H9 (cell line): ENCODE results near the gene COX6B2. TPM values are rescaled to one million over a fixed set of nuclear protein-coding genes. Genes with fewer than 3 reads are reported as not detected.

ENCODE experiments used
- DNase-seq: peaks from one replicate; pipeline ENCODE4 v3.0.0-alpha.2; 2017
- H2AFZ ChIP-seq: one replicate; pipeline ENCODE4 v1.6.1; 2013; ENCODE audit warnings: mild to moderate bottlenecking, low read length, control low read depth, moderate library complexity
- H2AK5ac ChIP-seq: 2 replicates; pipeline ENCODE4 v1.6.1; 2013; ENCODE audit warnings: low read length, control low read depth, mixed read lengths; ENCODE audit not compliant: insufficient read length
- H2BK120ac ChIP-seq: one replicate; pipeline ENCODE4 v1.6.1; 2013; ENCODE audit warnings: low read depth, mild to moderate bottlenecking, low read length, control low read depth, inconsistent platforms; ENCODE audit not compliant: poor library complexity, severe bottlenecking
- H2BK12ac ChIP-seq: 2 replicates; pipeline ENCODE4 v1.6.1; 2013; ENCODE audit warnings: low read length, control low read depth, mixed read lengths, low read depth; ENCODE audit not compliant: insufficient read length
- H2BK15ac ChIP-seq: 2 replicates; pipeline ENCODE4 v1.6.1; 2013; ENCODE audit warnings: low read depth, low read length, control low read depth
- H2BK20ac ChIP-seq: one replicate; pipeline ENCODE4 v1.6.1; 2013; ENCODE audit warnings: low read depth, mild to moderate bottlenecking, low read length, control low read depth, inconsistent platforms; ENCODE audit not compliant: poor library complexity, severe bottlenecking
- H2BK5ac ChIP-seq: 2 replicates; pipeline ENCODE4 v1.6.1; 2013; ENCODE audit warnings: low read length, control low read depth, mixed read lengths; ENCODE audit not compliant: insufficient read length
- H3K14ac ChIP-seq: 2 replicates; pipeline ENCODE4 v1.6.1; 2013; ENCODE audit warnings: low read length, control low read depth; ENCODE audit not compliant: insufficient read depth
- H3K18ac ChIP-seq: 2 replicates; pipeline ENCODE4 v1.6.1; 2013; ENCODE audit warnings: low read depth, mild to moderate bottlenecking, mixed read lengths, low read length, control low read depth; ENCODE audit not compliant: insufficient read length
- H3K23ac ChIP-seq: 2 replicates; pipeline ENCODE4 v1.6.1; 2013; ENCODE audit warnings: low read length, control low read depth, mixed read lengths, low read depth; ENCODE audit not compliant: insufficient read length
- H3K23me2 ChIP-seq: 2 replicates; pipeline ENCODE4 v1.6.1; 2013; ENCODE audit warnings: low read depth, mild to moderate bottlenecking, mixed read lengths, low read length, control low read depth; ENCODE audit not compliant: insufficient read length, poor library complexity, severe bottlenecking
- H3K27ac ChIP-seq: 2 replicates; pipeline ENCODE4 v1.5.1; 2013; ENCODE audit warnings: low read length, control low read depth, mixed read lengths, low read depth; ENCODE audit not compliant: insufficient read length
- H3K27me3 ChIP-seq: 2 replicates; pipeline ENCODE4 v1.6.1; 2013; ENCODE audit warnings: low read length, control low read depth, inconsistent platforms; ENCODE audit not compliant: insufficient read depth
- H3K4ac ChIP-seq: 2 replicates; pipeline ENCODE4 v1.6.1; 2013; ENCODE audit warnings: low read depth, mild to moderate bottlenecking, control low read depth, inconsistent platforms, low read length, moderate library complexity
- H3K4me1 ChIP-seq: 2 replicates; pipeline ENCODE4 v1.6.1; 2013; ENCODE audit warnings: low read length, control low read depth, inconsistent platforms; ENCODE audit not compliant: insufficient read depth
- H3K4me2 ChIP-seq: 2 replicates; pipeline ENCODE4 v1.6.1; 2013; ENCODE audit warnings: low read length, control low read depth, mixed read lengths; ENCODE audit not compliant: insufficient read length, insufficient read depth
- H3K56ac ChIP-seq: 2 replicates; pipeline ENCODE4 v1.6.1; 2013; ENCODE audit warnings: low read depth, mild to moderate bottlenecking, mixed read lengths, low read length, control low read depth; ENCODE audit not compliant: insufficient read length
- H3K79me1 ChIP-seq: 2 replicates; pipeline ENCODE4 v1.6.1; 2013; ENCODE audit warnings: low read depth, mild to moderate bottlenecking, moderate library complexity, low read length, control low read depth, inconsistent platforms; ENCODE audit not compliant: insufficient read depth, poor library complexity, severe bottlenecking
- H3K79me2 ChIP-seq: 2 replicates; pipeline ENCODE4 v1.6.1; 2013; ENCODE audit warnings: low read length, control low read depth, inconsistent platforms; ENCODE audit not compliant: insufficient read depth
- H3K9ac ChIP-seq: 2 replicates; pipeline ENCODE4 v1.6.1; 2013; ENCODE audit warnings: low read length, control low read depth, mixed read lengths; ENCODE audit not compliant: insufficient read length; ENCODE audit errors: extremely low read depth
- H3K9me3 ChIP-seq: one replicate; pipeline ENCODE4 v1.6.1; 2013; ENCODE audit warnings: low read depth, low read length, inconsistent platforms; ENCODE audit not compliant: control insufficient read depth
- H3T11ph ChIP-seq: one replicate; pipeline ENCODE4 v1.6.1; 2013; ENCODE audit warnings: mild to moderate bottlenecking, low read length, control low read depth, inconsistent platforms
- H4K20me1 ChIP-seq: one replicate; pipeline ENCODE4 v1.6.1; 2013; ENCODE audit not compliant: control insufficient read depth, insufficient read length, insufficient read depth
- H4K5ac ChIP-seq: 2 replicates; pipeline ENCODE4 v1.6.1; 2013; ENCODE audit warnings: low read depth, mild to moderate bottlenecking, mixed read lengths, low read length, control low read depth; ENCODE audit not compliant: insufficient read length
- H4K8ac ChIP-seq: replicated peaks from 2 replicates; pipeline ENCODE4 v1.6.1; 2013; ENCODE audit warnings: low read length, control low read depth, mixed read lengths, low read depth; ENCODE audit not compliant: insufficient read length
- H4K91ac ChIP-seq: 2 replicates; pipeline ENCODE4 v1.6.1; 2013; ENCODE audit warnings: low read depth, mild to moderate bottlenecking, moderate library complexity, mixed read lengths, low read length, control low read depth; ENCODE audit not compliant: insufficient read length
- H3K27ac Mint-ChIP-seq, 3 experiments: 2 replicates in 2 of 3; 3 replicates in 1 of 3; pipeline ENCODE4 v1.8.0; 2020 to 2021; ENCODE audit warnings: mixed read lengths in 3 of 3, mild to moderate bottlenecking in 1 of 3, moderate library complexity in 1 of 3
- H3K27me3 Mint-ChIP-seq: 2 replicates; pipeline ENCODE4 v1.8.0; 2021; ENCODE audit warnings: low read depth, mild to moderate bottlenecking, moderate library complexity, mixed read lengths
- H3K36me3 Mint-ChIP-seq, 3 experiments: 2 replicates in 2 of 3; 3 replicates in 1 of 3; pipeline ENCODE4 v1.8.0; 2020 to 2021; ENCODE audit warnings: low read depth in 3 of 3, mixed read lengths in 3 of 3; ENCODE audit not compliant: insufficient read depth in 1 of 3
- H3K4me1 Mint-ChIP-seq, 2 experiments: 2 replicates each; pipeline ENCODE4 v1.8.0; 2020; ENCODE audit warnings: mixed read lengths in 2 of 2
- H3K4me3 Mint-ChIP-seq, 2 experiments: 2 replicates in 1 of 2; 3 replicates in 1 of 2; pipeline ENCODE4 v1.8.0; 2020 to 2021; ENCODE audit warnings: mild to moderate bottlenecking in 2 of 2, mixed read lengths in 2 of 2, moderate library complexity in 1 of 2
- H3K9me3 Mint-ChIP-seq, 2 experiments: 2 replicates in 1 of 2; 3 replicates in 1 of 2; pipeline ENCODE4 v1.8.0; 2020; ENCODE audit warnings: mild to moderate bottlenecking in 2 of 2, mixed read lengths in 2 of 2, moderate library complexity in 1 of 2
- CTCF ChIP-seq: fragments of 200-600 bp; sonication (generic); conservative IDR thresholded peaks from 3 replicates; pipeline ENCODE4 v1.8.0; 2021; ENCODE audit warnings: antibody characterized with exemption, mild to moderate bottlenecking
- WGBS: extraction: QIAGEN DNeasy Blood & Tissue Kit; methylation state at CpG from one replicate; pipeline ENCODE4 v1.1.7; 2013; ENCODE audit warnings: missing lambda C conversion rate, low lambda C conversion rate, mixed read lengths; ENCODE audit not compliant: insufficient read length; ENCODE audit errors: extremely low coverage; 5-methylcytosine and 5-hydroxymethylcytosine counted together
- total RNA-seq: library from RNA; stranded (reverse); gene quantifications from 2 replicates; pipeline ENCODE4 v1.2.1, GENCODE V29; 2021

The COX6B2 gene
- total RNA-seq, 1 experiment from 2014 or later: 4.0 TPM

GRCh38 chr19:55370305-55370988 lies 15.9 kb upstream of the COX6B2 start, which contains the start of gene IL11:
TSS of gene IL11 (minus strand) at chr19:55370463. CDS start at chr19:55370310, 153 bp downstream.
- no CpG with 5 or more reads among the region's 32 CpGs for WGBS
- no peak within 1 kb of the TSS for H3K4ac ChIP-seq
- H4K8ac ChIP-seq: no peak within 1 kb of the TSS
- DNase-seq: no peak
- H3K27ac Mint-ChIP-seq: peak within 1 kb of the TSS in 1 of 3 experiments; percentile 63; a peak in 2 of 7 replicates
- no peaks in the 10 kb centered on the region for H3K79me2 ChIP-seq
- H3T11ph ChIP-seq: no peak within 1 kb of the TSS
- no peak within 1 kb of the TSS for H3K18ac ChIP-seq
- H4K91ac ChIP-seq: no peak within 1 kb of the TSS
- H3K23ac ChIP-seq: no peak within 1 kb of the TSS
- H2BK15ac ChIP-seq: no peak within 1 kb of the TSS
- no peaks in the 10 kb centered on the region for H3K9me3 ChIP-seq
- no peak within 1 kb of the TSS for H3K9ac ChIP-seq
- H2BK5ac ChIP-seq: no peak within 1 kb of the TSS
- H2BK20ac ChIP-seq: no peak within 1 kb of the TSS
- no peak within 1 kb of the TSS for H2BK120ac ChIP-seq
- peaks cover 28 to 44% of the 10 kb centered on the region in 2 experiments for H3K4me1 Mint-ChIP-seq
- H3K4me3 Mint-ChIP-seq: peak within 1 kb of the TSS; percentile 71 to 89
- no peak within 1 kb of the TSS; the same call in 1 of the 2 replicates for H3K14ac ChIP-seq
- H2AK5ac ChIP-seq: no peak within 1 kb of the TSS
- no peak for TF ChIP-seq CTCF
- H3K23me2 ChIP-seq: peaks cover 10% of the 10 kb centered on the region
- H3K4me2 ChIP-seq: peak within 1 kb of the TSS; percentile 76
- H3K27ac ChIP-seq: no peak within 1 kb of the TSS
- no peak within 1 kb of the TSS for H4K5ac ChIP-seq
- H3K4me1 ChIP-seq: no peaks in the 10 kb centered on the region
- H2AFZ ChIP-seq: no peak within 1 kb of the TSS
- H3K36me3 Mint-ChIP-seq: peaks cover 0 to 6% (median 0%) of the 10 kb centered on the region in 3 experiments; a peak in 1 of 7 replicates
- peaks cover 0 to 5% of the 10 kb centered on the region in 2 experiments; a peak in 2 of 5 replicates for H3K9me3 Mint-ChIP-seq
- H2BK12ac ChIP-seq: no peak within 1 kb of the TSS
- no peak within 1 kb of the TSS for H3K56ac ChIP-seq
- peaks cover 74% of the 10 kb centered on the region for H3K27me3 Mint-ChIP-seq
- no peaks in the 10 kb centered on the region for H4K20me1 ChIP-seq
- peaks cover 5% of the 10 kb centered on the region for H3K27me3 ChIP-seq
- no peaks in the 10 kb centered on the region for H3K79me1 ChIP-seq
